RWPE2 (cell line): ENCODE data around the gene CCDC88B.

ENCODE experiments used
- ATAC-seq: fragments of 200-7000 bp; cut with Tn5 transposase; 3 replicates; pipeline ENCODE4 v1.9.1; 2021; ENCODE audit warnings: low read depth
- DNase-seq: peaks from one replicate; pipeline ENCODE4 v3.0.0-alpha.2; 2020; ENCODE audit warnings: low spot score
- H3K27ac ChIP-seq: fragments of 450-650 bp; 2 replicates; pipeline ENCODE4 v1.5.1; 2017; ENCODE audit warnings: mild to moderate bottlenecking; ENCODE audit not compliant: poor library complexity, severe bottlenecking
- H3K27me3 ChIP-seq: fragments of 250-450 bp; sonication (Bioruptor Pico); 2 replicates; pipeline ENCODE4 v1.5.1; 2021; ENCODE audit warnings: mild to moderate bottlenecking, moderate library complexity; ENCODE audit not compliant: insufficient read depth, poor library complexity, severe bottlenecking
- H3K36me3 ChIP-seq: fragments of 250-450 bp; sonication (Bioruptor Pico); 2 replicates; pipeline ENCODE4 v1.5.1; 2020; ENCODE audit warnings: low read depth, mild to moderate bottlenecking, moderate library complexity
- H3K4me1 ChIP-seq: fragments of 250-450 bp; sonication (Bioruptor Pico); 2 replicates; pipeline ENCODE4 v1.5.1; 2021; ENCODE audit warnings: mild to moderate bottlenecking, moderate library complexity; ENCODE audit not compliant: insufficient read depth, poor library complexity, severe bottlenecking
- H3K4me3 ChIP-seq: fragments of 250-450 bp; sonication (Bioruptor Pico); 2 replicates; pipeline ENCODE4 v1.5.1; 2021; ENCODE audit warnings: mild to moderate bottlenecking, moderate library complexity; ENCODE audit not compliant: severe bottlenecking
- H3K9me3 ChIP-seq: fragments of 250-450 bp; sonication (Bioruptor Pico); 2 replicates; pipeline ENCODE4 v1.5.1; 2021; ENCODE audit warnings: mild to moderate bottlenecking, moderate library complexity; ENCODE audit not compliant: severe bottlenecking
- TF ChIP-seq, protein P1 (sequence below): fragments of 450-650 bp; IDR thresholded peaks from one replicate; pipeline ENCODE4 v1.5.1; 2017; ENCODE audit warnings: mild to moderate bottlenecking, moderate library complexity; ENCODE audit not compliant: poor library complexity, severe bottlenecking

CCDC88B gene

DNA sequence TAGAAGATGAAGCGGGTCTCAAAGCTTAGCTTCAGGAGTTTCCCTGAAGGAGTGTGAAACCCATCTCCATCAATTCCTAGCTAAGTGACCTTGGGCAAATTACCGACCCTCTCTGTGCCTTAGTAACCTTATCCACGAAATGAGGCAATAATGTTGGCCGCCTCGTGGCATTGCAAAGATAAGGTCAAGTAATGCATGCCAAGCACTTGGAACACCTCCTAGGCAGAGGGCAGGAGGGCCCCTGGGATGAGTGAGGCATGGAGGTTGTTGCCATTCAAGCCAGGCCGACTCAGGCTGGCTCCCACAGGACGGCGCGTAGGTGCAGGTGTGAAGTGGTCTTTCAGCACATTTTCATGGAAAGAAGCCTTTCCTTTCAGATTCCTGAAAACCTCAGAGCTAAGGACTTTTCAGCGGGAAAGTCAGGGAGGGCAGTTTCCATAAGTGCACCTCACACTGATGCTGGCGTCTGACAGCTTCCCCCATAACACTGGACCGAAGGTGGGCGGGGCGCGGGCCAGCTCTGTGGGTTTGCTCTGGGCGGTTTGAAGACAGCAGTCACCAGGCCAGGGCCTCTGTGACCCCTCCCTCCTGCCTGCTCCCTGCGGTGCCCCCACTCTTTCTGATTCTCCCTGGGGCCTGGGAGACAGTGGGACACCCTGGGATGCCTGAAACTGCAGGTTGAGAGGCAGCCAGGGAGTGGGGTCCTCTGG lies 44.2 kb downstream of the CCDC88B start:
- Histone ChIP-seq H3K27ac (no peak overlapping the region), H3K27me3 (no peaks in the 10 kb centered on the region), H3K4me1 (no peaks in the 10 kb centered on the region), H3K4me3 (no peak overlapping the region), H3K36me3 (no peaks in the 10 kb centered on the region), H3K9me3 (no peaks in the 10 kb centered on the region)
- TF ChIP-seq, protein P1, sequence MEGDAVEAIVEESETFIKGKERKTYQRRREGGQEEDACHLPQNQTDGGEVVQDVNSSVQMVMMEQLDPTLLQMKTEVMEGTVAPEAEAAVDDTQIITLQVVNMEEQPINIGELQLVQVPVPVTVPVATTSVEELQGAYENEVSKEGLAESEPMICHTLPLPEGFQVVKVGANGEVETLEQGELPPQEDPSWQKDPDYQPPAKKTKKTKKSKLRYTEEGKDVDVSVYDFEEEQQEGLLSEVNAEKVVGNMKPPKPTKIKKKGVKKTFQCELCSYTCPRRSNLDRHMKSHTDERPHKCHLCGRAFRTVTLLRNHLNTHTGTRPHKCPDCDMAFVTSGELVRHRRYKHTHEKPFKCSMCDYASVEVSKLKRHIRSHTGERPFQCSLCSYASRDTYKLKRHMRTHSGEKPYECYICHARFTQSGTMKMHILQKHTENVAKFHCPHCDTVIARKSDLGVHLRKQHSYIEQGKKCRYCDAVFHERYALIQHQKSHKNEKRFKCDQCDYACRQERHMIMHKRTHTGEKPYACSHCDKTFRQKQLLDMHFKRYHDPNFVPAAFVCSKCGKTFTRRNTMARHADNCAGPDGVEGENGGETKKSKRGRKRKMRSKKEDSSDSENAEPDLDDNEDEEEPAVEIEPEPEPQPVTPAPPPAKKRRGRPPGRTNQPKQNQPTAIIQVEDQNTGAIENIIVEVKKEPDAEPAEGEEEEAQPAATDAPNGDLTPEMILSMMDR, result no peak
- ATAC-seq (no peak; the same call in 2 of the 3 replicates), DNase-seq (no peak)

DNA sequence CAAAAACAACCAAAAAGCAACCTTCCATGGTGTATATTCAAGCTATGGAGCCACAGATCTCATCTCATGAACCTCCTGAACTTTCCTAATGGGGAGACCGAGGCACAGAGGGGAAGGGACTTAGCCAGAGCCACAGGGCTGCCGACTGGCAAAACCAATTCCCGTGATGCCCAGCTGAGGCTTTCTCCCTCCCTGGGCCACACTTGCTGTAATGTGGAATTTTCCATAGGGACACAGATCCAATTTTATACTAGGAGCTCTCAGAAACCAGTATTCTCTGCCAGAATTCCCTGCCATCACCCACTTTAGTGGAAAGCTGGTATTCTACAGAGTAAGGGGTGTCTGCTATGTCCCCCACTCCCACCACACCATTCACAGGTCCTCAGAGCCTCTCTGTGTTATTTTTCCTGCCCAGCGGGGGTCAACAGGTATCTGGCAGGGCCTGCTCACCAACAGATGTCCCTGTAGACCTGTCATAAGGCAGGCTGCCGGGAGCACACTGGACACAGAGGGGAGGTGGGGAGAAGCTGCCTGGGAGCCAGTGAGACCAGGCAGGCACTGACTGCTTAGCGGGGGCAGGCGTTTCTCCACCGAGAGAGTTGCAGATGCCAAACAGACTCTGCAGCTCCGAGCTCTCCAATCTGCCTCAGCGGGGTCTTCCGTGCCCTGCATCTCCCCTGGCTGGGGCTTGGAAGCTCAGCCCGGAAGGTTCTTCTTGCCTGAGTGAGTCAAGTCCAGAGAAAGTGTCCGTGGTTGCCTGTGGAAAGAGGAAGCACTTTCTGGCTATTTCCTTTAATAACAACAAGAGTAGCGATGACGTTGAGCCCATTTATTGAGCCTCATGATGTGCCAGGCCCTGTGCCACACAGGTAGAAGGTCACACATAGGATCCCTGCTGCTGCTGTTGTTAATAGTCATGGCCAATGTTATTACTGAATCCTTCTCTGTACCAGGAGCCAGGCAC lies 45.3 kb downstream of the CCDC88B start:
- Histone ChIP-seq H3K27ac (no peak overlapping the region), H3K27me3 (no peaks in the 10 kb centered on the region), H3K36me3 (no peaks in the 10 kb centered on the region), H3K9me3 (no peaks in the 10 kb centered on the region), H3K4me3 (no peak overlapping the region), H3K4me1 (no peaks in the 10 kb centered on the region)
- ATAC-seq, result no peak
- DNase-seq, result no peak
- TF ChIP-seq, protein P1, result no peak

DNA sequence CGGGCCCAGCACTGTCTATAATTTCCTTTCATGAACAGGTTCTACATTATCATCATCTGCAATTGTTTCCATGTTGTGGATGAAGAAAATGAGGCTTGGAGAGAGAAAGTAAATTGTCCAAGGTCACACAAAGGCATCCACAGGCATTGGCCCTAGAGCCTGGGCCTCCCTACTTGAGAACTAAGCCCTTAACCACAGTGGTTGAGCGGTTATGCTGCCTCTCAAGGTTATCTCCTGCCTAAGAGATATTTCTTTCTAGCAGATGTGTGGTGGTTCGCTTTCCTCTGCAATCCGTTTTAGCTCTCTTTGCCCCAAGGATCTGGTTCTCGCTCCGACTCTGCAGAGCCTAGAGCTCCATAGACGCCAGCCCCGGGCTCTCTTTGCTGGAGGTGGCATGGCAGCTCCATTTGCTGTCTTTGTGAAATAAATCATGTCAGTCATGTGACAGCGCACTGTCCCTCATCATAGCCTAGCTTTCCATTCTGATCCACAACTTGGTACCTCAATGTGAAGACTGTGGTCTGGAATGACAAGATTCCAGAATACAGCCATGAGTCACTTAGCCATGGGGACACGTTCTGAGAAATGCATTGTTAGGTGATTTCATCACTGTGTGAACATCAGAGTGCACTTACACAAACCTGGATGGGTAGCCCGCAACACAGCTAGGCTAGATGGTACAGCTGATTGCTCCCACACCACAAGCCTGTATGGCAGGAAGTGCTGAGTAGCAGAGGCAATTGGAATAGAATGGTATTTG lies 46.1 kb downstream of the CCDC88B start:
- Histone ChIP-seq H3K9me3 (no peaks in the 10 kb centered on the region), H3K36me3 (no peaks in the 10 kb centered on the region), H3K4me3 (no peak overlapping the region), H3K27ac (no peak overlapping the region), H3K27me3 (no peaks in the 10 kb centered on the region), H3K4me1 (no peaks in the 10 kb centered on the region)
- ATAC-seq (peak; percentile 34; the same call in 2 of the 3 replicates), DNase-seq (no peak)
- TF ChIP-seq, protein P1, result no peak

DNA sequence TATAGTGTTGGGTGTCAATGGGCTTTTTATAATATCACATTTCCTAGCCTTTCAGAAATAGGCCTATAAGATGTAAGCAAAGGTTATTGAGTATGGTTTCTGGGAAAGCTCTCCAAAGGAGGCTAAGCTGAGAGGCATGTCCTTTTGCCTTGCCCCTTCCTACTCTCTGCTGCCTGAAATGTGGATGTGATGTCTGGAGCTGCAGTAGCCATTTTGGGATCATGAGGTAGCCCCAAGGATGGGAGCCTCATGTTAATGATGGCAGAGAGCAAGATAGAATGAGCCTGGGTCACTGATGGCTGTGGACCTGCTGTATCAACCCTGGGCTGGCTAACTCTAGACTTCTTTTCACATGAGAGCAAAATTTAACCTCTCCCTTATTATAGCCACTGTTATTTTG lies 47.9 kb downstream of the CCDC88B start:
- Histone ChIP-seq H3K4me1 (no peaks in the 10 kb centered on the region), H3K36me3 (no peaks in the 10 kb centered on the region), H3K9me3 (no peaks in the 10 kb centered on the region), H3K4me3 (no peak overlapping the region), H3K27ac (no peak overlapping the region), H3K27me3 (no peaks in the 10 kb centered on the region)
- no peak for ATAC-seq
- TF ChIP-seq, protein P1, result no peak
- DNase-seq, result no peak
